B cell (primary cell): ENCODE results near the gene RSBN1.

Experiments used
- CTCF ChIP-seq: fragments of 200-600 bp; IDR thresholded peaks from one replicate; pipeline ENCODE4 v1.8.0; 2022; ENCODE audit warnings: antibody characterized with exemption, mild to moderate bottlenecking
- EZH2 ChIP-seq: IDR thresholded peaks from 2 replicates; pipeline ENCODE4 v1.6.1; 2012; ENCODE audit warnings: borderline replicate concordance, low read depth, mild to moderate bottlenecking, moderate library complexity, low read length; ENCODE audit not compliant: insufficient read depth, poor library complexity, severe bottlenecking

DNA sequence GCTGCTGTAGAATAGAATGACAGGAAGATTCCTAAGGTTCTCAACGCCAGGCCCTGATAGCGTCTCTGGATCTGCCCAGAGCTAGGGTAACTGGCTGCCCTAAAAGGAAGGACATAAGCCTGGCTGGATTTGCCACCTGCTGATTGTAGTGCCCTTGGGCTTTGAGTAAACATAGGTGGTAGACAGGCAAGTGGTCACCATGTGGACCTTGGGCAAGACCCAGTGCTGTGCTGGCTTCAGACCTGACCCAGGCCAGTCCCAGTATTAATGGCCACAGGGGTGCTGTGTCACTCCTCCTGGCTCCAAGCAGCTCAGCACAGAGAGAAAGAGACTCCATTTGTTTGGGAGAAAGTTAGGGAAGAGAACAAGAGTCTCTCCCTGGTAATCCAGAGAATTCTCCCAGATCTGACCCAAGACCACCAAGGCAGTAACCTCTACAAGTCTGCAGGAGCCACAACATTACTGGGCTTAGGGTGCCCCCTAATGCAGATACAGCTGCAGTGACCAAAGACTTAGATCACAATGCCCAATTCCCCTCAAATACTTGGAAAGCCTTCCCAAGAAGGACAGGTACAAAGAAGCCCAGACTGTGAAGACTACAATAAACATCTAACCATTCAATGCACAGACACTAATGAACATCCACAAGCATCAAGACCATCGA is 97.5 kb downstream of the RSBN1 start:
- TF ChIP-seq CTCF (no peak), EZH2 (no peak)
